Measurements from ENCODE around the gene RNF5. TPM values are rescaled to one million over a fixed set of nuclear protein-coding genes. Genes with fewer than 3 reads are reported as not detected.

Gene RNF5
- total and polyA plus RNA-seq, 2 donors (not counting 1 experiment from before 2014, with no cell fraction given): 25.5 to 40.7 TPM

DNA sequence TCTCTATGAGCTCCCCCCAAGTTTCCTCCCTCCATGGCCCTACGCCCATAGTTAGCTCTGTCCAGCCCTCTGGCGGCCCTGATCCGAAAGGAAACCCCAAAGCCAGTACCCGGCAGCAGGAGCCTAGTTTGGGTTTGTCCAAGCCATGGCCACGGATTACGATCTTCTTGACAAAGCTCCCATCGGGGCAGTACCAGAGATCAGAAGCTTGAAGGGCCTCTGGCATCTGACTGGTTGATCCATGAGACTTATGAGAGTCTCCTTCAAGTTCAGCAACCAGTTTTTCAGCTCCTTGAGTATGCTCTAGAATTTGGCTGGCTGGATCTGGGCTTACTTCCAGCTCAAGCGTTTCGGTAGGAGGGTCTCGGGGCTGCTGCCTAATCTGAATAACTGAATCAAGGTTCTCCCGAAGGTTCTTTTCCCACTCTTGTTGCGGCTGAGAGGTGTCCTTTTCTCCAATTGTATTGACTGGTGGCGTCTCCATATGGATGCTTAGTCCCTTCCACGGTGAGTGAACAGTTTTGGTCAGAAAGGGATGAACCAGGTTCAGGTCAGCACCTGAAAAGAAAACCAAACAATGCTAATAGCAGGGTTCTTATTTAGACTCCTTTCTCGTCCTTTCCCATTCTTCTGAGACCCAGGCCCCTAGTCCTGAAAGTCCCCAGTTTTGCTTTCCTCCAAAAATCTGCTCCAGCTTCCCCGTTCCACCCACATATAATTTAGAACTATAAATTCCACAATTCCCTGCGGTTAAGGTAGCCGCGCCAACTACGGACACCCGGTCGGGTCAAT is 48.7 kb upstream of the RNF5 start:
- Histone ChIP-seq H3K4me3 (ENCODE audit: control extremely low read depth in 1 of 5, extremely low read depth in 1 of 5, insufficient read depth in 1 of 5, low read depth in 2 of 5, low read length in 4 of 5) (peak overlapping the region; percentile 14 to 87 (median 80)), H3K4me1 (ENCODE audit: control insufficient read depth in 2 of 2, insufficient read depth in 2 of 2, low read length in 2 of 2) (peaks cover 26 to 36% of the 10 kb centered on the region in 2 donors), H2AFZ (ENCODE audit: insufficient read depth, low read depth, low read length, poor library complexity, severe bottlenecking) (peak overlapping the region; percentile 81), H3K36me3 (replicated peaks in 1 of 2; ENCODE audit: control extremely low read depth in 1 of 2, control insufficient read depth in 1 of 2, extremely low read depth in 1 of 2, insufficient read depth in 2 of 2, low read length in 1 of 2) (peaks cover 5 to 24% of the 10 kb centered on the region in 2 experiments), H3K79me2 (ENCODE audit: control insufficient read depth, insufficient read depth, low read length) (peaks cover 40% of the 10 kb centered on the region), H3K4me2 (replicated peaks; ENCODE audit: low read depth, low read length, poor library complexity, severe bottlenecking) (peak overlapping the region; percentile 79), H3K9me3 (ENCODE audit: control extremely low read depth in 1 of 3, control insufficient read depth in 2 of 3, insufficient read depth in 1 of 3, low read length in 2 of 3) (peaks cover 0 to 2% (median 0%) of the 10 kb centered on the region in 3 donors), H3K27ac (ENCODE audit: low read length in 2 of 2) (peak overlapping the region; percentile 46 to 87), H4K20me1 (ENCODE audit: control insufficient read depth, insufficient read depth, low read length, poor library complexity, severe bottlenecking) (peaks cover 6% of the 10 kb centered on the region), H3K27me3 (replicated peaks in 1 of 4; ENCODE audit: control extremely low read depth in 1 of 4, control insufficient read depth in 3 of 4, insufficient read depth in 4 of 4, low read length in 3 of 4) (no peaks in the 10 kb centered on the region), H3K9ac (ENCODE audit: low read length) (peak overlapping the region; percentile 79)
- Mint-ChIP-seq H3K9me3 (ENCODE audit: insufficient read depth) (no peaks in the 10 kb centered on the region), H3K27ac (peak overlapping the region; percentile 89), H3K4me1 (peaks cover 41% of the 10 kb centered on the region), H3K27me3 (peaks cover 7% of the 10 kb centered on the region), H3K4me3 (peak overlapping the region; percentile 94)
- DNase-seq (no peak), ATAC-seq (ENCODE audit: low read depth) (no peak)
- no peak for TF ChIP-seq EZH2 (IDR thresholded peaks at IDR 0.05; ENCODE audit: borderline replicate concordance, insufficient read depth, low read depth, low read length, poor library complexity, severe bottlenecking)
- no peak for TF ChIP-seq CTCF (IDR thresholded peaks at IDR 0.05)
- POLR2A ChIA-PET: interaction anchor here (0.5 to 2.0 kb wide), 9 partner anchors 9 to 157 kb away, joined by 3 to 15 read pairs (median 8); partner anchors contain the start of genes DXO and GPSM3
- WGBS (ENCODE audit: insufficient coverage): 51% methylated on average over 22 of the region's 22 CpGs
- intact Hi-C loops (cut with micrococcal nuclease): loop anchor here (1.0 to 10.0 kb wide), 3 partner anchors 25 to 665 kb away; partner anchors contain the start of gene PPT2
- CTCF ChIA-PET: interaction anchor here (0.8 to 4.8 kb wide), 6 partner anchors 11 to 126 kb away, joined by 3 to 40 read pairs (median 6); partner anchors contain the start of gene GPSM3

GRCh38 chr6:32131439-32131948 is 46.7 kb upstream of the RNF5 start:
- H3K9ac ChIP-seq (ENCODE audit: low read length): no peak overlapping the region
- peaks cover 25 to 34% of the 10 kb centered on the region in 2 donors for H3K4me1 ChIP-seq (ENCODE audit: control insufficient read depth in 2 of 2, insufficient read depth in 2 of 2, low read length in 2 of 2)
- H3K27me3 ChIP-seq (replicated peaks in 1 of 4; ENCODE audit: control extremely low read depth in 1 of 4, control insufficient read depth in 3 of 4, insufficient read depth in 4 of 4, low read length in 3 of 4): no peaks in the 10 kb centered on the region
- CTCF ChIA-PET: no interaction called here
- Mint-ChIP-seq H3K27me3 (peaks cover 7% of the 10 kb centered on the region), H3K9me3 (ENCODE audit: insufficient read depth) (no peaks in the 10 kb centered on the region), H3K27ac (no peak overlapping the region), H3K4me1 (peaks cover 35% of the 10 kb centered on the region), H3K4me3 (peak overlapping the region; percentile 52)
- DNase-seq: no peak
- peaks cover 1 to 6% of the 10 kb centered on the region in 2 experiments for H3K36me3 ChIP-seq (replicated peaks in 1 of 2; ENCODE audit: control extremely low read depth in 1 of 2, control insufficient read depth in 1 of 2, extremely low read depth in 1 of 2, insufficient read depth in 2 of 2, low read length in 1 of 2)
- TF ChIP-seq CTCF (IDR thresholded peaks at IDR 0.05) (no peak), EZH2 (IDR thresholded peaks at IDR 0.05; ENCODE audit: borderline replicate concordance, insufficient read depth, low read depth, low read length, poor library complexity, severe bottlenecking) (no peak)
- no peak overlapping the region for H2AFZ ChIP-seq (ENCODE audit: insufficient read depth, low read depth, low read length, poor library complexity, severe bottlenecking)
- H3K4me2 ChIP-seq (replicated peaks; ENCODE audit: low read depth, low read length, poor library complexity, severe bottlenecking): no peak overlapping the region
- peaks cover 25% of the 10 kb centered on the region for H3K79me2 ChIP-seq (ENCODE audit: control insufficient read depth, insufficient read depth, low read length)
- WGBS (ENCODE audit: insufficient coverage): 97% methylated on average over 4 of the region's 14 CpGs
- H3K27ac ChIP-seq (ENCODE audit: low read length in 2 of 2): no peak overlapping the region
- H4K20me1 ChIP-seq (ENCODE audit: control insufficient read depth, insufficient read depth, low read length, poor library complexity, severe bottlenecking): peaks cover 6% of the 10 kb centered on the region
- intact Hi-C loops (cut with micrococcal nuclease): no loop called here
- H3K9me3 ChIP-seq (ENCODE audit: control extremely low read depth in 1 of 3, control insufficient read depth in 2 of 3, insufficient read depth in 1 of 3, low read length in 2 of 3): peaks cover 0 to 2% (median 0%) of the 10 kb centered on the region in 3 donors
- POLR2A ChIA-PET: no interaction called here
- no peak for ATAC-seq (ENCODE audit: low read depth)
- H3K4me3 ChIP-seq (ENCODE audit: control extremely low read depth in 1 of 5, extremely low read depth in 1 of 5, insufficient read depth in 1 of 5, low read depth in 2 of 5, low read length in 4 of 5): no peak overlapping the region

All from B cell (primary cell).